A549 (cell line): ENCODE results near the gene PSD2. TPM values are rescaled to one million over a fixed set of nuclear protein-coding genes. Genes with fewer than 3 reads are reported as not detected.

Experiments used
- ATAC-seq, 2 experiments: fragments of 200-7000 bp in 1 of 2; fragments of >200 bp in 1 of 2; cut with Nextera tagmentation in 1 of 2; cut with Tn5 transposase in 1 of 2; 3 replicates each; pipeline versions ENCODE4 v1.8.0 to v1.9.1; 2018 to 2020; ENCODE audit warnings: mild to moderate bottlenecking in 1 of 2, moderate library complexity in 1 of 2
- CTCF ChIA-PET: fragments of 300-600 bp; sonication (Branson Sonifier 250); formaldehyde crosslinking; extraction: SDS; loops from one replicate; lab custom pipeline; 2021; ENCODE audit warnings: antibody characterized with exemption, inconsistent platforms; lab: Yijun Ruan, JAX
- POLR2A ChIA-PET: fragments of 350-600 bp; formaldehyde crosslinking; extraction: SDS; loops from one replicate; lab custom pipeline; 2021; ENCODE audit warnings: antibody characterized with exemption, inconsistent platforms; lab: Yijun Ruan, JAX
- DNase-seq, 2 experiments: peaks; one replicate each; pipeline versions ENCODE4 v3.0.0 to v3.0.0-alpha.2; 2011 to 2016; ENCODE audit warnings: low read depth in 1 of 2, low spot score in 1 of 2
- FAIRE-seq: peaks from 2 replicates; lab custom pipeline; 2011; peaks lifted over from hg19 to GRCh38; lab: Jason Lieb, UNC
- H3K27ac ChIP-seq, 2 experiments: fragments of >200 bp; sonication (Bioruptor Twin); formaldehyde crosslinking; 3 replicates each; pipeline ENCODE4 v1.5.1; 2016 to 2017
- H3K4me1 ChIP-seq: fragments of >200 bp; sonication (Bioruptor Twin); formaldehyde crosslinking; 3 replicates; pipeline ENCODE4 v1.6.1; 2016
- H3K4me2 ChIP-seq: fragments of >200 bp; sonication (Bioruptor Twin); formaldehyde crosslinking; 3 replicates; pipeline ENCODE4 v1.6.1; 2016
- H3K4me3 ChIP-seq: fragments of >200 bp; sonication (Bioruptor Twin); formaldehyde crosslinking; 3 replicates; pipeline ENCODE4 v1.5.1; 2016
- H3K9me3 ChIP-seq: fragments of >200 bp; sonication (Bioruptor Twin); formaldehyde crosslinking; 3 replicates; pipeline ENCODE4 v1.6.1; 2016
- BHLHE40 ChIP-seq: IDR thresholded peaks from 2 replicates; pipeline ENCODE4 v1.6.1; 2012; ENCODE audit warnings: low read depth, low read length, inconsistent platforms
- CHD4 ChIP-seq: fragments of 200-600 bp; sonication (generic); IDR thresholded peaks from 2 replicates; pipeline ENCODE4 v1.6.1; 2016; ENCODE audit warnings: antibody characterized with exemption, mild to moderate bottlenecking, borderline replicate concordance
- FOSB ChIP-seq: fragments of 250-450 bp; sonication (Bioruptor Pico); IDR thresholded peaks from 2 replicates; pipeline ENCODE4 v1.5.0; 2020; ENCODE audit warnings: mild to moderate bottlenecking, moderate library complexity
- FOSL2 ChIP-seq, 2 experiments: fragments of 450-650 bp in 1 of 2; fragments of >200 bp in 1 of 2; sonication (Bioruptor Twin) in 1 of 2; formaldehyde crosslinking; IDR thresholded peaks; 2 replicates each; pipeline versions ENCODE4 v1.5.0 to v1.6.1; 2016 to 2020; ENCODE audit warnings: mild to moderate bottlenecking in 1 of 2, moderate library complexity in 1 of 2
- HDAC2 ChIP-seq: fragments of 200-600 bp; sonication (generic); IDR thresholded peaks from 2 replicates; pipeline ENCODE4 v1.6.1; 2016
- HOXB13 ChIP-seq: fragments of 250-450 bp; sonication (Bioruptor Pico); IDR thresholded peaks from 2 replicates; pipeline ENCODE4 v1.5.0; 2020; ENCODE audit warnings: low read depth, mild to moderate bottlenecking, moderate library complexity
- KDM1A ChIP-seq: fragments of 200-600 bp; sonication (generic); IDR thresholded peaks from 2 replicates; pipeline ENCODE4 v1.6.1; 2016; ENCODE audit warnings: low read depth, mild to moderate bottlenecking
- NFE2L2 ChIP-seq: fragments of 150-350 bp; conservative IDR thresholded peaks from 2 replicates; pipeline ENCODE4 v1.6.1; 2014; ENCODE audit warnings: low read length
- PHF8 ChIP-seq: fragments of 200-600 bp; sonication (generic); IDR thresholded peaks from 2 replicates; pipeline ENCODE4 v1.6.1; 2016; ENCODE audit warnings: low read depth, mild to moderate bottlenecking, antibody characterized with exemption, moderate library complexity, borderline replicate concordance
- POLR2AphosphoS2 ChIP-seq: conservative IDR thresholded peaks from 2 replicates; pipeline ENCODE4 v1.6.1; 2012; ENCODE audit warnings: low read length, improper control_type of control experiment, inconsistent platforms
- RCOR1 ChIP-seq: fragments of 150-350 bp; IDR thresholded peaks from 2 replicates; pipeline ENCODE4 v1.6.1; 2014; ENCODE audit warnings: antibody characterized with exemption, low read length, low read depth
- TFCP2L1 ChIP-seq: fragments of 250-450 bp; sonication (Bioruptor Pico); IDR thresholded peaks from 2 replicates; pipeline ENCODE4 v1.5.0; 2021; ENCODE audit warnings: mild to moderate bottlenecking
- WGBS: methylation state at CpG from one replicate; pipeline ENCODE4 v1.1.6; 2017; ENCODE audit errors: missing lambda C conversion rate; 5-methylcytosine and 5-hydroxymethylcytosine counted together
- polyA plus RNA-seq, 4 experiments: library from polyadenylated mRNA; depleted of rRNA in 3 of 4; stranded (reverse); fragments of >200 nt; fragmentation: RNase III in 1 of 4; extraction: RNeasy Plus Mini Kit Qiagen cat#74134 plus additional on column Dnase treatment in 1 of 4; gene quantifications; 2 replicates in 3 of 4; 3 replicates in 1 of 4; pipeline ENCODE4 v1.2.3, GENCODE V29; 2011 to 2017
- TF ChIP-seq, protein P1 (sequence below): fragments of 250-450 bp; sonication (Bioruptor Pico); IDR thresholded peaks from 2 replicates; pipeline ENCODE4 v1.5.0; 2021; ENCODE audit warnings: mild to moderate bottlenecking, moderate library complexity, borderline replicate concordance
- TF ChIP-seq, protein P2 (sequence below): IDR thresholded peaks from 2 replicates; pipeline ENCODE4 v1.6.1; 2012; ENCODE audit warnings: low read depth, borderline replicate concordance
- TF ChIP-seq, protein P3 (sequence below): fragments of 250-450 bp; sonication (Bioruptor Pico); IDR thresholded peaks from 2 replicates; pipeline ENCODE4 v1.5.0; 2020; ENCODE audit warnings: low read depth, mild to moderate bottlenecking, moderate library complexity

Gene PSD2
- polyA plus RNA-seq, 2 of the 4 experiments (the other 2 are of a cell fraction), result 0.05 TPM; not detected in 1

DNA sequence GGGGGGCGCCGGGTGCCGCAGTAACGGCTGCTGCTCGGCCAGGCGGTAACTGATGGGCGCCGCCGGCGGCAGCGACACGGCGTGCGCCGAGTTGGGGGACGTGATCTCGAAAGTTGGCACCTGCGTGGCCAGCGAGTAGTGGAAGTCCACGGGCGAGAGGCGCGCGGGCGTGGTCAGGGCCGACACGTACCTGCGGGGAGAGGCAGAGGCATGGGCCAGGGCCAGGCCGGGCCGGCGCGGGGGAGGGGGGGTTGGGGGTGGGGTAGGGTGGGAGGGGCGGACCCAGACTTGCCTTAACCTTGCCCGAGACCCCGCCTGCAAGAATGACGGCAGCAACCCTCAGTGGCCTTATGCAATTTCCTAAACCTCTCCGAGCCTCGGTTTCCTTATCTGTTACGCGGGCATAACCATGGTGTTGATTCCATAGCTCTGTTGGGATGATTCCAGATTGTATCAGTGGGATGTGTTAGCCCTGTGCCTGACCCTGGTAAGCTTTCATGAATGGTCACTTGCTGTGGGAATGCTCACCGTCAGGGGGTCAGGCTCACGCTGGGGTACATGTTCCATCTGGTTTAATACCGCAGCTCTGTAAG is 53.0 kb downstream of the PSD2 start (continued):
- TF ChIP-seq, protein P1, sequence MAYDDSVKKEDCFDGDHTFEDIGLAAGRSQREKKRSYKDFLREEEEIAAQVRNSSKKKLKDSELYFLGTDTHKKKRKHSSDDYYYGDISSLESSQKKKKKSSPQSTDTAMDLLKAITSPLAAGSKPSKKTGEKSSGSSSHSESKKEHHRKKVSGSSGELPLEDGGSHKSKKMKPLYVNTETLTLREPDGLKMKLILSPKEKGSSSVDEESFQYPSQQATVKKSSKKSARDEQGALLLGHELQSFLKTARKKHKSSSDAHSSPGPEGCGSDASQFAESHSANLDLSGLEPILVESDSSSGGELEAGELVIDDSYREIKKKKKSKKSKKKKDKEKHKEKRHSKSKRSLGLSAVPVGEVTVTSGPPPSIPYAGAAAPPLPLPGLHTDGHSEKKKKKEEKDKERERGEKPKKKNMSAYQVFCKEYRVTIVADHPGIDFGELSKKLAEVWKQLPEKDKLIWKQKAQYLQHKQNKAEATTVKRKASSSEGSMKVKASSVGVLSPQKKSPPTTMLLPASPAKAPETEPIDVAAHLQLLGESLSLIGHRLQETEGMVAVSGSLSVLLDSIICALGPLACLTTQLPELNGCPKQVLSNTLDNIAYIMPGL (CRISPR knock-in tag), result no peak
- TF ChIP-seq HOXB13 (CRISPR knock-in tag) (no peak), PHF8 (no peak), POLR2AphosphoS2 (no peak), FOSB (CRISPR knock-in tag) (no peak)

DNA sequence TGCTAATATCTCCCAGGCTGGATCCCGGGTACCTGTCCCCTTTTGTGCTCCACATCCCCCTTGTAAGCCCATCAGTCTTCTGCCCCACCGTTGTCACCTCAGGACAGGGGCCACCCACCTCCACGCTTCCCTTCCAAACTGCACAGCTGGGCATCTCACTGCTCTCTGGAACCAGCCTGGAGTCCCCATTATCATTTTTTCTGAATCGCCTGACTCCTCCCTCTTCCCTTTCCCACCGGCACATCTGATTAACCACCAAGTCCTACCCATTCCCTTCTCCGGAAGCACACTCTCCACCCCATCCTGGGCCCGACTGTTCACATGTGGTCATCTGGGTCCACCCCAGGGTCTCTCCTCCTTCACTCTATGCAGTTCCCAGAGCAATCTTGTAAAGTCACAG is 53.9 kb downstream of the PSD2 start:
- Histone ChIP-seq H3K4me2 (no peak overlapping the region), H3K27ac (no peak overlapping the region), H3K9me3 (no peaks in the 10 kb centered on the region), H3K4me1 (peaks cover 6% of the 10 kb centered on the region), H3K4me3 (no peak overlapping the region)
- TF ChIP-seq KDM1A (no peak), FOSL2 (IDR thresholded peaks at IDR 0.05) (no peak), FOSL2 (CRISPR knock-in tag; IDR thresholded peaks at IDR 0.05) (no peak), RCOR1 (no peak), NFE2L2 (no peak), BHLHE40 (no peak), TFCP2L1 (CRISPR knock-in tag) (no peak), PHF8 (no peak)
- TF ChIP-seq, protein P2, sequence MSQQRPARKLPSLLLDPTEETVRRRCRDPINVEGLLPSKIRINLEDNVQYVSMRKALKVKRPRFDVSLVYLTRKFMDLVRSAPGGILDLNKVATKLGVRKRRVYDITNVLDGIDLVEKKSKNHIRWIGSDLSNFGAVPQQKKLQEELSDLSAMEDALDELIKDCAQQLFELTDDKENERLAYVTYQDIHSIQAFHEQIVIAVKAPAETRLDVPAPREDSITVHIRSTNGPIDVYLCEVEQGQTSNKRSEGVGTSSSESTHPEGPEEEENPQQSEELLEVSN, result no peak
- TF ChIP-seq, protein P3, sequence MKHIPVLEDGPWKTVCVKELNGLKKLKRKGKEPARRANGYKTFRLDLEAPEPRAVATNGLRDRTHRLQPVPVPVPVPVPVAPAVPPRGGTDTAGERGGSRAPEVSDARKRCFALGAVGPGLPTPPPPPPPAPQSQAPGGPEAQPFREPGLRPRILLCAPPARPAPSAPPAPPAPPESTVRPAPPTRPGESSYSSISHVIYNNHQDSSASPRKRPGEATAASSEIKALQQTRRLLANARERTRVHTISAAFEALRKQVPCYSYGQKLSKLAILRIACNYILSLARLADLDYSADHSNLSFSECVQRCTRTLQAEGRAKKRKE, result no peak
- no peak for DNase-seq
- ChIA-PET CTCF (interaction anchor here (0.8 to 12.5 kb wide), 8 partner anchors 14 to 119 kb away, joined by 3 to 193 read pairs (median 4); no protein-coding TSS in a partner anchor), POLR2A (interaction anchor here (1.1 kb wide), 1 partner anchor 259 kb away, joined by 6 read pairs; no protein-coding TSS in a partner anchor)
- 89% methylated on average over 7 of the region's 7 CpGs for WGBS
- peak in 1 of 2 experiments; percentile 3; a peak in 1 of 6 replicates for ATAC-seq
- FAIRE-seq, result no peak

- Histone ChIP-seq H3K4me3 (no peak overlapping the region), H3K9me3 (no peaks in the 10 kb centered on the region), H3K4me1 (peaks cover 6% of the 10 kb centered on the region), H3K4me2 (no peak overlapping the region), H3K27ac (no peak overlapping the region)
- FAIRE-seq (no peak), ATAC-seq (peak in 1 of 2 experiments; percentile 5; a peak in 3 of 6 replicates), DNase-seq (no peak)
- ChIA-PET POLR2A (interaction anchor here (1.1 kb wide), 1 partner anchor 258 kb away, joined by 6 read pairs; no protein-coding TSS in a partner anchor), CTCF (interaction anchor here (0.8 to 12.5 kb wide), 8 partner anchors 13 to 119 kb away, joined by 3 to 193 read pairs (median 4); no protein-coding TSS in a partner anchor)
- 88% methylated on average over 2 of the region's 2 CpGs for WGBS
- TF ChIP-seq CHD4, result no peak
- TF ChIP-seq HDAC2, result no peak
- TF ChIP-seq, all 56 proteins: peak for 0
Measured at GRCh38 chr5:139849942-139850341, 54.3 kb downstream of the PSD2 start.
